ENCODE measurements around the gene JAG2. TPM values are rescaled to one million over a fixed set of nuclear protein-coding genes. Genes with fewer than 3 reads are reported as not detected.
A peak's percentile ranks its signal among the peaks of the same experiment; 100 is the strongest.

Gene JAG2
- total RNA-seq, 4 donors from 2014 or later: 7.5 to 33.0 (median 11.2) TPM

DNA sequence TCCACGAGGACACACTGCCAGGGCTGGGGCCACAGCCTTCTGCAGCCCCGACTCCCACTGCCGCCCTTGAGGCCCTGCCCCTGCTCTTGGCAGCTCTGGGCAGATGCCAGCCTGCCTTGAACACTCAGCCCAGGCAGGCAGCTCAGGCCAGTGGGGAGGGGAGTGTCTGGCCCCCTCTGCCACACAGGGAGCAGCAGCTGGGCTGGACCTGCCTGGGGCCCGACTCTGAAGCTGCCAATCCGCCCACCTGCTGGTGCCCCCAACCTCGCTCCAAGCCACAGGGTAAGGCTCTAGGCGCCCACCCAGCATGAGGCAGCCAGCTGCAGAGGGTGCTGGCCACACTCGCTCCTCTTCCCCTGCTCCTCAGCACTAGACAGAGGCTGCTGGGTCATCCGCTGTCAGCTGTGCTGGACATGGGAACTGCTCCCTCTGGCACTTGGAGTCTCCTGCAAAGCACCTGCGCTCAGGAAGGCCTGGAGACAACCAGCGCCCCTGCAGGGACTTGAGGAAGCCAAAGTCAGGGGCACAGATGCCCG is 37.2 kb upstream of the JAG2 start:
- Histone ChIP-seq H3K27me3 (no peaks in the 10 kb centered on the region), H3K4me3 (no peak overlapping the region), H3K27ac (no peak overlapping the region), H3K9me3 (no peaks in the 10 kb centered on the region), H3K36me3 (peaks cover 0 to 15% (median 0%) of the 10 kb centered on the region in 3 donors), H3K4me1 (peaks cover 0 to 47% (median 7%) of the 10 kb centered on the region in 4 donors)
- TF ChIP-seq POLR2A (IDR thresholded peaks at IDR 0.05): no peak
- TF ChIP-seq, protein P1, sequence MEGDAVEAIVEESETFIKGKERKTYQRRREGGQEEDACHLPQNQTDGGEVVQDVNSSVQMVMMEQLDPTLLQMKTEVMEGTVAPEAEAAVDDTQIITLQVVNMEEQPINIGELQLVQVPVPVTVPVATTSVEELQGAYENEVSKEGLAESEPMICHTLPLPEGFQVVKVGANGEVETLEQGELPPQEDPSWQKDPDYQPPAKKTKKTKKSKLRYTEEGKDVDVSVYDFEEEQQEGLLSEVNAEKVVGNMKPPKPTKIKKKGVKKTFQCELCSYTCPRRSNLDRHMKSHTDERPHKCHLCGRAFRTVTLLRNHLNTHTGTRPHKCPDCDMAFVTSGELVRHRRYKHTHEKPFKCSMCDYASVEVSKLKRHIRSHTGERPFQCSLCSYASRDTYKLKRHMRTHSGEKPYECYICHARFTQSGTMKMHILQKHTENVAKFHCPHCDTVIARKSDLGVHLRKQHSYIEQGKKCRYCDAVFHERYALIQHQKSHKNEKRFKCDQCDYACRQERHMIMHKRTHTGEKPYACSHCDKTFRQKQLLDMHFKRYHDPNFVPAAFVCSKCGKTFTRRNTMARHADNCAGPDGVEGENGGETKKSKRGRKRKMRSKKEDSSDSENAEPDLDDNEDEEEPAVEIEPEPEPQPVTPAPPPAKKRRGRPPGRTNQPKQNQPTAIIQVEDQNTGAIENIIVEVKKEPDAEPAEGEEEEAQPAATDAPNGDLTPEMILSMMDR (IDR thresholded peaks at IDR 0.05): no peak
- no peak for DNase-seq

DNA sequence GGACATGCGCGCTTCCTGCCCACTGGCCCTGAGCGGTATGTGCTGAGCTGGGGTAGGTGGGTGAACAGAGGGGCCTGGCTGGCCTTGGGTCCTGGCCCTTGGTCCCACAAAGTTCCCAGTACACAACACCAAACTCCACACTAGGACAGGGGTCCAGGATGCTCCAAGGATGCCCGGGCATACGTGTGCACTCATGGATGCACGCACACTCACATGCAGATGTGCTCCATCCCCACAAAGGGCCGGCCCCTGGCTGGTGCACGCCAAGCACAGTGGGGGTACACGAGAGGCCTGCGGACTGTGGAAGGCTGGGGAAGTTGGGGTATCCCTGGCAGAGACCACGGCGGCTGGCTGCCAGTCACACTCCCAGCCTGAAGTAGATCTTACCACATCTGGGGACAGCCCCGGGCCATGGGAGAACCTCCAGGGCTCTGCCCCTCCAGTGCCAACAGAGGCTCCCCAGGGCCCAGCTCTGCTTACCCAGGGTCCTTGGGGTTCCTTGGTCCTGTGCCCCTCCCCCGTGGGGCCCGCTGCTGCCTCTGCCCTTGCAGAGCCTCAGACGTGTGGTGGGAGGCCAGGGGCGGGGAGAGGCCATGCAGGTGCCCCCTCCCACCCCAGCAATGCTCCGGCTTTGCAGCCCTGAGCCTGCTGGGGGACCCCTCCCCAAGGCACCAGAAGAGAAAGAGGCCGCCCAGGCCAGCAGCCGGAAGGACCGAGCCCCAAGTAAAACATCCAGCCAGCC is 36.5 kb upstream of the JAG2 start:
- TF ChIP-seq, protein P1 (IDR thresholded peaks at IDR 0.05): no peak
- no peak for TF ChIP-seq POLR2A (IDR thresholded peaks at IDR 0.05)
- peak overlapping the region in 1 of 4 donors; percentile 19 for H3K27ac ChIP-seq
- H3K9me3 ChIP-seq: no peaks in the 10 kb centered on the region
- H3K36me3 ChIP-seq: peaks cover 0 to 8% (median 0%) of the 10 kb centered on the region in 3 donors
- no peak for DNase-seq
- H3K4me1 ChIP-seq: peaks cover 0 to 47% (median 7%) of the 10 kb centered on the region in 4 donors
- H3K27me3 ChIP-seq: no peaks in the 10 kb centered on the region
- H3K4me3 ChIP-seq: no peak overlapping the region

DNA sequence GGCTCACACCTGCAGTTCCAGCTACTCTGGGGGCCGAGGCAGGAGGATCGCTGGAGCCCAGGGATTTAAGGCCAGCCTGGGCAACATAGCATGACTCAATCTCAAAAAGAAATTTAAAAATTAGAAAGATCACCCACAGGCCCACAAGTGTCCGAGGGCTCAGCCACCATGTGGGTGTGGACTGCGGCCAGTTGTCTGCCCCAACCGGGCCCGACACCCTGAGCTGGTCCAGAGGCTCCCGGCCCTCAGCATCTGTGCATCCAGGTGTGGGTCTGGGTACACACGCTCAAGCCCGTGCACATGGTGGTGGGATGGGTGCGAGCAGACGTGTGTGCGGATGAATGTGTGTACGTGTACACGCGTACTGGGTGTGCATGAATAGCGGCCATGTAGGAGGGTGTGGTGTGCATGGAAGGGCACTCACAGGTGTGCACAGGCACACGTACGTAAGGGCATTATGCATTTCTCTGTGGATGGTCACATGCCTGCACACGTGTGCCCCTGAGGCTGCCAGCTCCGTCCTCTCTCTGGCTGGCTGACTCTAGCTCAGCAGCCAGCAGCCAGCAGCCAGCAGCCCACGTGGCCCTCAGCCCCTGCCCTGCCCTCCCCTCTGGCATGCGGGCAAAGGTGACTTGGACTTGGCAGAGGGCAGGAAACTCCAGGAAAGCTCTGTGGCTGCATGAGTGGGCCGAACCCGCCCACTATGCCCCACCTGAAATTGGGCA is 35.8 kb upstream of the JAG2 start:
- peak overlapping the region in 1 of 4 donors; percentile 19 for H3K27ac ChIP-seq
- H3K4me3 ChIP-seq: no peak overlapping the region
- peaks cover 0 to under 1% (median 0%) of the 10 kb centered on the region in 3 donors for H3K36me3 ChIP-seq
- TF ChIP-seq, protein P1 (IDR thresholded peaks at IDR 0.05): no peak
- TF ChIP-seq POLR2A (IDR thresholded peaks at IDR 0.05): no peak
- DNase-seq: peak in 2 of 3 donors; percentile 78 to 85
- no peaks in the 10 kb centered on the region for H3K9me3 ChIP-seq
- peaks cover 0 to 47% (median 7%) of the 10 kb centered on the region in 4 donors for H3K4me1 ChIP-seq
- no peaks in the 10 kb centered on the region for H3K27me3 ChIP-seq

DNA sequence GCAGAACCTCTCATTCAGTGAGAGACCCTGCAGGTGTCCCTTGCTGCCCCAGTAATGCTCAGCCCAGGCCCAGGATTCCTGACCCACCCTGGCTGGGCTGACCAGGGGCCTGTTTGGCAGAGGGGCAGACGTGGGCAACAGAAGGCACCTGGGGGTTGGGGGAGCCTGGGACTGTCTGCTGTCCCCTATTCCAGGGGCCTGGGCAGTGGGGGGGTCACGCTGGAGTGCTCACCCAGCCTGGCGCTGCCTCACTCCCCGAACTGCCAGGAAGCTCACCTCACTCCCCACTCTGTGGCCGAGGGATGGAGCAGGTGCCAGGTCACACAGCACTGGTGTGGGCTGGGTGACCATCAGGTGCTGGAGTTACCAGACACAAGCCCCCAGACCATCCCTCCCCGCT is 35.1 kb upstream of the JAG2 start:
- Histone ChIP-seq H3K9me3 (no peaks in the 10 kb centered on the region), H3K4me1 (peaks cover 0 to 47% (median 7%) of the 10 kb centered on the region in 4 donors), H3K27ac (no peak overlapping the region), H3K36me3 (no peaks in the 10 kb centered on the region), H3K4me3 (no peak overlapping the region), H3K27me3 (no peaks in the 10 kb centered on the region)
- TF ChIP-seq, protein P1 (IDR thresholded peaks at IDR 0.05): no peak
- no peak for TF ChIP-seq POLR2A (IDR thresholded peaks at IDR 0.05)
- no peak for DNase-seq

DNA sequence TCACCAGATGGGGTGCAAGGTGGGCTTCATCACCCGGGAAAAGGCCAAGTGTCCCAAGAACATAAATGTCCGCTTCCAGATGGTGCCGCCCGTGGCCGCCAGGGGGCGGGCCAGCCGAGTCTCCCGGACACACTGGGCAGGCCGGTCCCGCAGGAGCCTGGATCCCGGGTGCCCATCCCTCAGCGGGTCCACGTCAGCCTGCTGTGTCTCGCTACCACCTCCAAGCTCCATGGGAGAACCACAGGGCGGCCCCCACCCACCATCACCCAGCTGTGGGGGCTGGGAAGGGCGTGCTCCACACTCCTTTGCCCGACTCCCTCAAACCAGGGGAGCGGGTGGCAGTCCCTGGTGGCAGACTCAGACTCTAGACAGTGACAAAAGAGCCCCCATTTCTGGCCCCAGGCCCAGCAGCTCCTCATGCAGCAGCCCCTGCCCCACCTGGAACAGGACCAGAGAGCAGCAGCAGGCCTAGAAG is 34.5 kb upstream of the JAG2 start:
- no peaks in the 10 kb centered on the region for H3K9me3 ChIP-seq
- no peak overlapping the region for H3K4me3 ChIP-seq
- no peak for TF ChIP-seq POLR2A (IDR thresholded peaks at IDR 0.05)
- TF ChIP-seq, protein P1 (IDR thresholded peaks at IDR 0.05): peak; percentile 78 to 95 (median 91)
- peaks cover 0 to 47% (median 7%) of the 10 kb centered on the region in 4 donors for H3K4me1 ChIP-seq
- no peaks in the 10 kb centered on the region for H3K36me3 ChIP-seq
- no peaks in the 10 kb centered on the region for H3K27me3 ChIP-seq
- peak; percentile 58 to 88 (median 85) for DNase-seq
- H3K27ac ChIP-seq: no peak overlapping the region
